NCI-H1436 (cell line): ENCODE results near the gene PARS2.

Experiments used
- DNase-seq: peaks from one replicate; lab custom pipeline; 2025; lab: John Stamatoyannopoulos, UW

Gene PARS2

DNA sequence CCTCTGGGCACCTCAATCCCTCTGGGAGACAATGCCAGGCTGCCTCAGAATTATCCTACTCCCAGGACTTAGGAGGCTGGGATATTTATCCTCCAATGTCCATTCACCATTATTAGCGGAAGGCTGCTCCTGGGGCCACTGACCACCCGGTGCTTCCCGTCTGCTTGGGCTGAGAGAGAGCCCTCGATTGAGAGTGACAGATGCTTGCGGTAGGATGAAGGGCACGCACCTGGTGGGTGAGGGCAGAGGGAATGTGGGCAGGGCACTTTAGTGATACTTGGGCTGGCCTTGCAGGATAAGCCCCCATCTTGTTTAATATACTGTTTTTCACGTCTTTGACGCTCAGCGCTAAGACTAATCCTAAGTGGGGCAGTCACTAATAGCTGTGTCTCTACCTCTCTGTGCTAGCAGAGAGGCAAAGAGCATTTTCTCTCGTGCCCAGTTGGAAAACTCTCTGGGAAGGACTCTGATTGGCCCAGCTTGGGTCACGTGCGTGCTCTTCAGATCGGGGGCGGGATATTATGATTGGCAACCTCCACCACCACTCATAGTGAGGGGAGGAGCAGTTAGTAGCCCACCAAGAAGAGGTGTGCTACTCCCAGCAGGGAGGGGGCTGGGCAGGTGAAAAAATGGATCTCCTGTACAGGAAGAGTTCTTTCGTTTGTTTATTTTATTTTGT is 10.6 kb upstream of the PARS2 start:
- peak; percentile 72 for DNase-seq

DNA sequence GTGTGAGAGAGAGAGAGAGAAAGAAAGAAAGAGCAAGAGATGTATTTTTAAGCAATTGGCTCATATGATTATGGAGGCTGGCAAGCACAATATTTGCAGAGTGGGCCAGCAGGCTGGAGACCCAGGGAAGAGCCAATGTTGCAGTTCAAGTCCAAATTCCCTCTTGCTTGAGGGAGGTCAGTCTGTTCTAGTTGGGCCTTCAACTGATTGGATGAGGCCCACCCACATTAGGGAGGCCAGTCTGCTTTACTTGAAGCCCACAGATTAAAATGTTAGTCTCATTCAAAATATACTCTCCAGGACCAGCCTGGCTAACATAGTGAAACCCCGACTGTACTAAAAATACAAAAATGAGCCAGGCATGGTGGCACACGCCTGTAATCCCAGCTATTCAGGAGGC is 8.6 kb upstream of the PARS2 start:
- DNase-seq, result no peak

- DNase-seq, result peak; percentile 13
These were observed 3.8 kb upstream of the PARS2 start for GRCh38 chr1:54768093-54768492.

DNA sequence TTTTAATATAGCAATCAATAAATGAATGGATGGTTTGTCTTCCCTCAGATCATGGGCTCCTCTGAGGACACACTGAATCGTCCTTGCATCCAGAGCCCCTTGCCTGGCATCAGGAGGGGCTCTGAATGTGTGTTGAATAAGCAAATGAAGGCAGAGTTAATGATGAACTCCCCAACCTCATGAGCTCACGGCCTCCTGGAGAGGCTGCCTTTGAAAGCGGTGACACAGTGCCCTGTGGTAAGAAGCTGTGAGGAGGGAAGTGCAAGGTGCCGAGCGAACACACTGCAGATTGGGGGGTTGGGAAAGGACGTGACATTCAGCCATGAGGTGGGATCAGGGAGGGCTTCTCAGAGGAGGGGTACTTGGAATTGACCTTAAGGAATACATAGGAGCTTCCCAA is 3.2 kb upstream of the PARS2 start:
- DNase-seq, result no peak

- peak; percentile 84 for DNase-seq
These were observed 2.4 kb upstream of the PARS2 start for GRCh38 chr1:54766726-54767125.

GRCh38 chr1:54764922-54765561 is 719 bp upstream of the PARS2 start:
- no peak for DNase-seq

DNA sequence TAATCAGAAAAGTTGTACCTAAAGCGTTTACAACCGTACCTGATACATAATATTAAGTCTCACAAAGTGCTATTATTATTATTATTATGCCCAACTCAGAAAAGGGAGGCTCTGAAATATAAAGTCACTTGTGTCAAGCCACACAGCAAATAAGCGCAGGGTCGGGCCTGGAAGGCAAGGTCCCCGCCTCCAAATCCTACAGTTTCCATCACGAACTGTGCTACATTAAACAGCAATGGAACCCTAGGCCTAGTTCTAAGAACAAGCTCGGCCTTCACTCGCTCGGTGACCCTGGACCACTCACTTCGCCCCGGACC is 549 bp downstream of the PARS2 start:
- no peak for DNase-seq

DNA sequence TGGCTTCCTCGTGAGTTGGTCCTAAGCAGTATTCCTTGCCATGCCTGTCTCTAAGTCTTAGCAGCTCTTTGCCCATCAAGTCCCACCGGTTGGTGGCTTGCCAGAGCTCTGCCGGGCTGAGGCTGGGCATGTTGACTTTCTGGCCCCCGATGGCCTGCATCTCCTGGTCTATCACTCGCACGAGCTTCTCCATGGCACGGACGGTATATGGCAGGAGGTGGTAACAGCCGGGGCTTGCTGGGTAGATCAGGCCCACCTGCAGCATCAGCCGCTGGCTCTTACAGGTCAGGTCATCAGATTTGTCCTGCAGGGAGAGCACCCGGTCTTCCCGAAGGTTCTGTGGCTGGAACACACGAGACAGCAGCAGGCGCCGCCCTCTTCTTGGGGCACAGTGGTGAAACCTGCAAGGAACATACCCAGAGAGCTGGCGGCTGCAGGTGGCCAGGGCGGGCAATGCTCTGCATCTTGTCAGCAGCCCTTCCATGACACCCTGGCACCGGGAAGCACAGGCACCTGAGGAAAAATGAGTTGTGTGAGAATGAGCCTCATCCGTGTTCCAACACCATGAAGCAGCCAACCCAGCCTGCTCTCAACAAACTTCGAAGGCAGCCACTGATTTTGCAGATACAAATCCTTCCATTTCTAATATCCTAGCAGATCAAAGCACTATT is 5.5 kb downstream of the PARS2 start:
- no peak for DNase-seq

DNA sequence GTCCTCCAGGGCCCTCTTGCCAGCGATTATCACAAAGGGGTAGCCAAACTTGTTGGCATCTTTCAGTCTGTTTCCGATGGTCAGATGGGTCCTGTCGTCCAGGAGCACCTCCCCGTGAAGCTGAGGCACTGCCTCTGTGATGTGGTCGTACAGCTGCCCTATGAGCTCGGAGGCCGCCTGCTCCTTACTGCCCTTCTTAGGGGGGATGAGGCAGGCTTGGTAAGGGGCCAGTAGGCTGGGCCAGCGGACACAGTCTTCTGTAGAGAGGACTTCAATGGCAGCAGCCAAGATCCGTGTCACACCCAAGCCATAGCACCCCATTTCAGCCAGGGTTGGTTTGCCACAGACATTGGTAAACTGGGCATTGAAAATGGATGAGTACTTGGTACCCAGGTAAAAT is 6.5 kb downstream of the PARS2 start:
- no peak for DNase-seq

- no peak for DNase-seq
These were observed 9.6 kb downstream of the PARS2 start for GRCh38 chr1:54754486-54755285.

DNA sequence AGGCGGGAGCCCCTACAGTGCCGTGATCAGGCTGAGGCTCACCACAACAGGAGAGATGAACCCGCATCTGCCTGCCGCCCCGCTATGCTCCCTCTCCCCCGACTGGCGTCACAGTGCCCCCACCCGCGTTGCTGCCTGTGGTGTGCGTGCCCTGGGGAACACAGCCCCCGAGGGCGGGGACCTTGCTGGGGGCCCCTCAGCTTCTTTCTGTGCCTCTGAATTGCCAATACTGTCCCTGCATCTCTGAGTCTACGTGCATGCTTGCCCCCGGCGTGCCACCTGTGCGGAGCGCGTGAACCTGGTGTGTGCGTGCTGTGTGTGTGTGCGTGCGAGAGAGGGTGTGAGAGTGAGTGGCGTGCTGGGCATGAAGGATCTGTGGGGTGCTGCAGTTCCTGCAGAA is 10.3 kb downstream of the PARS2 start:
- DNase-seq, result no peak

- DNase-seq, result no peak
These were observed 12.9 kb downstream of the PARS2 start for GRCh38 chr1:54751426-54751825.

DNA sequence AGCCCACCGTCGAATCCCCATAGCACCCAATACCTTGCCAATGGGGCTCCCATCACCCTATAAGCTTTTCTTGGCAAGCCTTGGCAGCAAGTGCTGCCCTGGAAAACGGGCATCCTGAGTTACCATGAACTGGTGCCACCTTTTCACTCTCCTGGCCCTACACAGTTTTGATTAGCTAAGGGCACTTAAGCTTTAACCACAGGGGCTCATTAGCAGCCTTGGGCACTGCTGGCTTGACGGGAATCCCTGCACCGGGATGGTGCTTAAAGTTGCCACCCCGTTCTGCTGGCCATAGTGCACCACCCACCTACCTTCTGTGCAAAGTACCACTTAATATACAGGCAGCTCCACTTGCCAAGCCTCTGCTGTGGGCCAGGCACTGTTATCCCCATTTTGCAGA is 13.7 kb downstream of the PARS2 start:
- no peak for DNase-seq

DNA sequence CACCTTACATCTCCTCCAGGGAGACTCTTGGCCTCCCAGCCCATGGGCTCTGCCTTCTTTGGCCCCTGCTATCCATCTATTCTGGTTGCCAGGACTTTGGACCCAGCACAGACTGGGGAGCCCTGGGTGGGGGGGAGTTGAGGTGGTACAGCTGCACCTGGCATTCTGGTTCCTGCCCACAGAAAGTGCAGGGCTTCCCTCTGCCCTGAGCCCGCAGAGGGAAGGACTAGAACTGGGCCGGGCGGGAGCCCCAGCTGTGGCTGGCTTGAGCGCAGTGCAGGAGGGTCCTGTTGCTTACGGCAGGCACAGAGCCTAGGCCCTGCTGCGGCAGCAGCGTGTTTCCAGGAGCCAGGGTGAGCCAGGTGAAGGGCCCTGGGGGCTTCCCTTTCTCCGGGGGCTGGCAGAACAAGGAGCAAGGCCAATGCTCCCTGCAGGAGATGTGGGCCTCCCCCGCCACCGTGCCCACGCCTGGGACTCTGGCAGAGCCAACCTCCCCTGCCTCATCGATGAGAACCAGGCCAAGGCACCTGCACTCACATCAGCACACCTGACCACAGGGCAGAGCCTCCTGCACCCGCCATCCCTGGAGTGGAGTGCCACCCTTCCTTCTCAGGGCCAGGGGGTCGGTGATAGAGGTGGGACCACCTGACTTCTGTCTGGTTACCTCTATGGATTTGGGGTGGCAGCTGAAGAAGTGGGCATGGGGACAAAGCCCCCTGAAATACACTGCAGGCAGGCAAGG is 16.1 kb downstream of the PARS2 start:
- DNase-seq, result no peak

DNA sequence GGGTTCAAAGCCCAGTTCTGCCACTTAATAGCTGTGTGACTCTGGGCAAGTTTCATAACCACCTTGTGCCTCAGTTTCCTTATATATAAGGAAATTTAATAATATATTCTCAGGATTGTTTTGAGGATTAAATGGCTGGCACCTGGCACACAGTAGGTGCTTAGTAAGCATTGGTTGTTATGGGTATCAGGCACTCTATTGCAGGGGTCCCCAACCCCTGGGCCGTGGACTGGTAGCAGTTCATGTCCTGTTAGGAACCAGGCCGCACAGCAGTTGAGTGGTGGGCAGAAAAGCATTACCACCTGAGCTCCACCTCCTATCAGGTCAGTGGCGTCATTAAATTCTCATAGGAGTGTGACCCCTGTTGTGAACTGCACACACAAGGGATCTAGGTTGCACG is 18.5 kb downstream of the PARS2 start:
- DNase-seq, result no peak

GRCh38 chr1:54745274-54745673 is 19.0 kb downstream of the PARS2 start:
- no peak for DNase-seq

GRCh38 chr1:54744696-54745095 is 19.6 kb downstream of the PARS2 start:
- DNase-seq, result no peak

DNA sequence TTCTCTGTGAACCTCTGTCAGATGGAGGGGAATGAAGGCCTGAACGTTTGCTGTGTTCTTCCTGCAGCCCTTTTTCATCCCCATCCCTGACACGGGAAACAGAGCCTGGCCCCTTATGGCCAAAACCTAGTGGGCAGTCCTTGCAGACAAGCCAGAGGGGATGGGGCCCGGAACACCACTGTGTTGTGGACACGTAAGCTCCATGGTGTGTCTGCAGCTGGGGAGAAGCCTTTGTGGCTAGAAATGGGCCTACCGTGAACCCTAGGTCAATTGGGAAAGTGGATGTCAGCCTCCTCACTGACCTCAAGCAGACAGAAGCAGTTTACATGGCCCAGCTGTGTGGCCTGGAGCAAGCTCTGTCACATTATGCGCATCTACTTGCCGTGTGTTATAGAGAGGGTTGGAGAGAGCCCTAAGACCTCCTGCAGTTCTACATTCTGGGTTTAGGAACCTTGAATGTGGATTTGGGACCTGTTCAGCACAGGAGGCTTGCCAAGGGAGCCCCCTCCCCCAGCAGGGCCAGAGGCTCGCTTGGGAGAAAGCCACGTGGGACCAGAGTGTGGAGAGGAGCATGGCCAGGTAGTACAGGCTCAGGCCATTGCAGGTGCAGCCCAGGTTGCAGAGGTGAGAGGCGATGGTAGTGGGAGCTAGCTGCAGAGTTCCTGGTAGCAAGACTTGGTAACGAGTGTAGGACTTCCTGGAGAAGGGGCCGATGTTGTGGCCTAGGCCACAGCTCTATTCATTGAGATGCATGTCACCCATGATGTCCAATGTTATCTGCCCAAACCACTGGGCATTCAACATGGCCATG is 20.7 kb downstream of the PARS2 start:
- DNase-seq, result no peak

GRCh38 chr1:54742282-54742681 is 22.0 kb downstream of the PARS2 start:
- no peak for DNase-seq

DNA sequence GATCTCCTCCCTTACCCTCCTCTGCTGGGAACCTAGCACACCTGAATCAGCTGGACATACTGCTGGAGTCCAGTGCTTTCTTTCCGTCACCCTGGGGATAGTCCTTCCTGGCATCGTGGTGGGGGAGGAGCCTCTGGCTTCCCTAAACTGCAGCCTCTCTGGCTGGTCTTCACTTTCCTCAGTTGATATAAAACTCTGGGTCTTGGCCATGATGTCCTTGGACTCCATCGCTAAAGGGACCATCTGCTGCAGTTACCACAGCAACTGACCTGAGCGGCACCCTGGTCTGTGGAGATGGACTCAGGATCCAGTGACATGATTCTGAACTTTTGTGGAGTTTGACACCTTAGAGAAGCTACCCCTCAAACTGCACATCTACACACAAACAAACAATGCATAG is 22.8 kb downstream of the PARS2 start:
- DNase-seq, result no peak

GRCh38 chr1:54738244-54738643 is 26.1 kb downstream of the PARS2 start:
- DNase-seq, result no peak
